Activated CD8-positive, alpha-beta memory T cell treated with anti-CD3 and anti-CD28 coated beads, Interleukin-2, amount 10 ng/mL, durations not matched to agents 7 days and 5 days (primary cell): ENCODE results near the gene GPX6. TPM values are rescaled to one million over a fixed set of nuclear protein-coding genes. Genes with fewer than 3 reads are reported as not detected.
"Not testable (repeated sequence)": the region's sequence is repeated elsewhere in the genome, so short reads cannot be mapped to it uniquely, and the experiment has no call there.

Source experiments
- ATAC-seq: fragments of 150-1000 bp; cut with Tn5 transposase; one replicate; pipeline ENCODE4 v1.10.0; 2021; ENCODE audit warnings: moderate library complexity
- CTCF ChIA-PET: fragments of 350-600 bp; sonication (Branson Sonifier 250); formaldehyde crosslinking; loops from one replicate; lab custom pipeline; 2021; ENCODE audit warnings: antibody characterized with exemption; lab: Charles Lee
- DNase-seq: peaks from one replicate; pipeline ENCODE4 v3.0.0-alpha.2; 2020
- H3K27ac Mint-ChIP-seq: one replicate; pipeline ENCODE4 v1.8.0; 2021; ENCODE audit warnings: mild to moderate bottlenecking, mixed read lengths
- H3K27me3 Mint-ChIP-seq: one replicate; pipeline ENCODE4 v1.8.0; 2021; ENCODE audit warnings: mixed read lengths
- H3K36me3 Mint-ChIP-seq: one replicate; pipeline ENCODE4 v1.8.0; 2021; ENCODE audit warnings: mild to moderate bottlenecking, mixed read lengths
- H3K4me1 Mint-ChIP-seq: one replicate; pipeline ENCODE4 v1.8.0; 2021; ENCODE audit warnings: mixed read lengths
- H3K4me3 Mint-ChIP-seq: one replicate; pipeline ENCODE4 v1.8.0; 2021; ENCODE audit warnings: mild to moderate bottlenecking, moderate library complexity, mixed read lengths
- H3K9me3 Mint-ChIP-seq: one replicate; pipeline ENCODE4 v1.8.0; 2022; ENCODE audit warnings: low read depth, mixed read lengths
- total RNA-seq, 2 experiments: library from RNA; stranded (reverse); gene quantifications; one replicate each; pipeline ENCODE4 v1.2.3, GENCODE V29; 2021

Gene GPX6
- total RNA-seq, 2 experiments from 2014 or later: not detected

DNA sequence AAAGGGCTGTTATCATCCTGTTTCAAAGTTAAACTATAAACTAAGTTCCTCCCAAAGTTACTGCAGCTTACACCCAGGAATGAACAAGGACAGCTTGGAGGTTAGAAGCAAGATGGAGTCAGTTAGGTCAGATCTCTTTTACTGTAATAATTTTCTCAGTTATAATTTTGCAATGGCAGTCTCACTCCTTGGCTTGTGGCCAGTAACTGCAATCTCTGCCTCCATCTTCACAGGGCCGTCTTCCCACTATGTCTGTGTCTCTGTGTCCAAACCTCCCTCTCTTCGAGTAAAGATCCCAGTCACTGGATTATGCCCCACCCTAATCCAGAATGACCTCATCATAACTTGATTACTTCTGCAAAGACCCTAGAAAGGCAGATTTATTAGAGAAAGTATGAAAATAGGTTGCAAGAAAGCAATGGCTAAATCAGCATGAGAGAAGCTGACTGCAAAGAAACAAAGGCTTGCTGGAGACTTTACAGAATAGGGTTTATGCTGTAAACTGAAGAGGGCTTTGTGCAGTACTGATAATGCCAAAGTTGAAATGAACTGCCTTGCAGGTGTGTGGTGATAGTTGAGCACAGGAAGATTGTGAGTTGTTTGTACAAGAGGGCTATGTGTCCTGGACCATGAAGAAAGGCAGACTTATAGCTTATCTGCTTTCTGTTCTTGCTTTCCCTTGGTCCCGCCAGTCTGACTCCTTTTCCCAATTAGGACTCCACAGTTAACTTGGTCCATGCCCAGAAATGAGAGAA lies 28.4 kb downstream of the GPX6 start:
- Mint-ChIP-seq H3K9me3 (no peaks in the 10 kb centered on the region), H3K36me3 (no peaks in the 10 kb centered on the region), H3K4me1 (peaks cover 16% of the 10 kb centered on the region), H3K27me3 (peaks cover 60% of the 10 kb centered on the region), H3K4me3 (no peak overlapping the region), H3K27ac (no peak overlapping the region)
- no peak for ATAC-seq
- CTCF ChIA-PET: interaction anchor here (1.2 kb wide), 1 partner anchor 9 kb away, joined by 3 read pairs; no protein-coding TSS in a partner anchor
- no peak for DNase-seq

DNA sequence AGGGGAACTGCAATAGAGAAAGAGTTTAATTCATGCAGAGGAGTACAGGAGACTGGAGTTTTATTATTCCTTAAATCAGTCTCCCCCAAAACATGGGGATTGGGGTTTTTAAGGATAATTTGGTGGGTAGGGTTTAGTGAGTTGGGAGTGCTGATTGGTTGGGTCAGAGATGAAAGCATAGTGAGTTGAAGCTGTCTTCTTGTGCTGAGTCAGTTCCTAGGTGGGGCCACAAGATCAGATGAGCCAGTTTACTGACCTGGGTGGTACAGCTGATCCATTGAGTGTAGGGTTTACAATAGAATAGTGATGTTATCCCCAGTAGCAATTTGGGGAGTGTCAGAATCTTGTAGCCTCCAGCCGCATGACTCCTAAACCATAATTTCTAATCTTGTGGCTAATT lies 29.1 kb downstream of the GPX6 start:
- CTCF ChIA-PET: no interaction called here

DNA sequence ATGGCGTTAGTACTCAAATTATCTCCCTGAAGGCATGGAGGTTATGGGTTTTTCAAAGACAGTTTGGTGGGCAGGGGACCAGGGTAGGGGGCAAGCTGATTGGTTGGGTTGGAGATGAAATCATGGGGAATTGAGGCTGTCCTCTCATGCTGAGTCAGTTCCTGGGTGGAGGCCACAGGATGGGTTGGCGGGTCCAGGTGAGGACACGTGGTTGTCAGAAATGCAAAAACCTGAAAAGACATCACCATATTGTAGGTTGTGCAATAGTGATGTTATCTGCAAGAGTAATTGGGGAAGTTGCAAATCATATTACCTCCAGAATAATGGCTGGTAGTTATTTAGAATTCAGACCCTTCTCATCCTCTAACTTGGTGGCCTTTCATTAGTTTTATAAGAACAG lies 30.1 kb downstream of the GPX6 start:
- no peaks in the 10 kb centered on the region for H3K36me3 Mint-ChIP-seq
- ATAC-seq: no peak
- H3K27ac Mint-ChIP-seq: no peak overlapping the region
- CTCF ChIA-PET: no interaction called here
- no peaks in the 10 kb centered on the region for H3K9me3 Mint-ChIP-seq
- no peak overlapping the region for H3K4me3 Mint-ChIP-seq
- DNase-seq: no peak
- H3K4me1 Mint-ChIP-seq: peaks cover 14% of the 10 kb centered on the region
- H3K27me3 Mint-ChIP-seq: peaks cover 53% of the 10 kb centered on the region

More for the DNA sequence above, 29.1 kb downstream of the GPX6 start:
- Mint-ChIP-seq H3K36me3 (no peaks in the 10 kb centered on the region), H3K4me3 (no peak overlapping the region), H3K27me3 (peaks cover 57% of the 10 kb centered on the region), H3K4me1 (peaks cover 16% of the 10 kb centered on the region), H3K27ac (no peak overlapping the region), H3K9me3 (no peaks in the 10 kb centered on the region)
- ATAC-seq (no peak), DNase-seq (no peak)

DNA sequence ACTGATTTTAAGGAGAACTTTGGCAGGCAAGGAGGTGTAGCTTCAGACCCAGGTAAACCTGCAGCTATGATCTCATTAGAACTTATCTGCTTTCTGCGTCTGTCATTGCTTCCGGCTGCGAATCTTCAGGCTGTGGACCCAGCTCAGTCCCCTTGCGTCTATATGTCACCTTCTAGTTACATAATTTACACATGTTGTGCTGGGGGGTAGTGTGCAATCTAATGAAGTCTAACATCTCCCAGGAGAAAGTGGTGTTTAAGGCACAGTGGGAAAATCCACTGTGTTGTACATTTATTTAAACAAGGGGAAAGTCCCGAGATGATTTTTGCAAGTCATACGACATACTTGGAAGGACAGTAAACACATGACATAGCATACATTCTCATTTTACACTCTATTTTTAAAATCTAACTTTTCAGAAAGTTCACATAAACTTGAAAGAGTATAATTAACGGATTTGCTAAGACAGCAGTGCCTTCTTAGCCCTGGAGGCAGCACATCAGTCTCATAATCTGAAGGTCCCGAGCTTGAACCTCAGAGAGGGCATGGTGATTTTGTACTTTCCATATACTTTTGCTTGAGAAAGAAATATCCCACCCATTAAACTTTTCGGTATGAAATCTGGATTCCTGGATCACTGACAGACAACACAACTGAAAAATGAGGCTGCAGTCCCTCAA lies 35.2 kb downstream of the GPX6 start:
- CTCF ChIA-PET: no interaction called here
- no peak for DNase-seq
- H3K9me3 Mint-ChIP-seq: no peaks in the 10 kb centered on the region
- no peak overlapping the region for H3K27ac Mint-ChIP-seq
- peaks cover 62% of the 10 kb centered on the region for H3K27me3 Mint-ChIP-seq
- ATAC-seq: no peak
- no peaks in the 10 kb centered on the region for H3K36me3 Mint-ChIP-seq
- H3K4me3 Mint-ChIP-seq: no peak overlapping the region
- H3K4me1 Mint-ChIP-seq: peaks cover 3% of the 10 kb centered on the region

DNA sequence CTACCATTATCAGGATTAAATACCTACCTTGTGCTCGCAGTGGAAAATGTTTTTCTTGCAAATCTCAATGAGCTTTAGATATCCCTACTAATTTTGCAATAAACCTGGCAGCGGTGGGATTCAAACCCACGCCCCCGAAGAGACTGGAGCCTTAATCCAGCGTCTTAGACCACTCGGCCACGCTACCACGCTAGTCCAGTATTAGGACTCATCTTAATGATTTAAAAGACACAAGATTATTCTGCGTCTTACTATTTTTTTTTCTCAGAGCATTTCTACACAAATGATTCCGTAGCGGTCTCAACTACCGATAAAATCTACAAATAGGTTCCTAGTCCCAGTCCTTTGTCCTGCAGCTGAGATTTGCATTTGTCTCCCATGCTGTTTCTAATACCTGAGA lies 37.1 kb downstream of the GPX6 start:
- DNase-seq (no peak), ATAC-seq (no peak)
- CTCF ChIA-PET: no interaction called here
- Mint-ChIP-seq H3K36me3 (no peaks in the 10 kb centered on the region), H3K27ac (no peak overlapping the region), H3K9me3 (no peaks in the 10 kb centered on the region), H3K27me3 (peaks cover 76% of the 10 kb centered on the region), H3K4me3 (no peak overlapping the region), H3K4me1 (peaks cover 5% of the 10 kb centered on the region)

DNA sequence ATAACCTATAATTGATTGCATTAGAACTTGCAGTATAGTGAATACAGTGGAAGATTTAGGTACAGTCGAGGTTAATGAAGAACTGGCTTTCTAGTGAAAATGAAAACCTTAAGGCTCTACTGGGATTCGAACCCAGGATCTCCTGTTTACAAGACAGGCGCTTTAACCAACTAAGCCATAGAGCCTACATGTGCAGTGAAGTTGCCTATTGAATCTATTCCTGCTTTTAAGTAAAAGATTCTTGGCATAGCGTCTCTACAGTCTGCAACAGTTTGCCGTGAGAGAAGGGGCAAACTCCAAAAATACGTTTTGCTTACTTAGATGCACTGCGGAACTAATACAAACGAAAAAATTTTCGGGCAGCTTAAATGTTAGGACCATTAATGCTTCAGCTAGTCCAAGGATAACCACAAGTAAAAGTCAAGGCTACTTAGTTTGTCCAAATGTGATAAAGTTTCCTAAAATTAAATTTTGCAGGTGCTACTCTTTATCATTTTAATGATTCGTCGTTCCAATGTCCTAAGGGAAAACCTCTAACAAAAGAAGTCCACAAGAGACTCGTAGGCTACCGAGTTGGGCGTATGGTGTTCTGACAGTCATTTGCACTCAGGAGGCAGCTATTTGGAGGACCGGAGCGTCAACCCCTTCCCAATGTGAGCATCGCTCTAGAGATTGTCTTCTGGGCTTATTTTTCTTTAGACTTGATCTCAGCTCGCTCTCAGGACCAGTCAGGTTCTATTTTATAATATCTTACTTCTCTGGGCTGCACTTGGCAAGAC lies 41.0 kb downstream of the GPX6 start:
- Mint-ChIP-seq H3K9me3 (no peaks in the 10 kb centered on the region), H3K27me3 (peaks cover 68% of the 10 kb centered on the region), H3K36me3 (no peaks in the 10 kb centered on the region), H3K4me3 (peak overlapping the region; percentile 43), H3K27ac (no peak overlapping the region), H3K4me1 (peaks cover 5% of the 10 kb centered on the region)
- CTCF ChIA-PET: no interaction called here
- DNase-seq: no peak
- peak; percentile 49 for ATAC-seq

DNA sequence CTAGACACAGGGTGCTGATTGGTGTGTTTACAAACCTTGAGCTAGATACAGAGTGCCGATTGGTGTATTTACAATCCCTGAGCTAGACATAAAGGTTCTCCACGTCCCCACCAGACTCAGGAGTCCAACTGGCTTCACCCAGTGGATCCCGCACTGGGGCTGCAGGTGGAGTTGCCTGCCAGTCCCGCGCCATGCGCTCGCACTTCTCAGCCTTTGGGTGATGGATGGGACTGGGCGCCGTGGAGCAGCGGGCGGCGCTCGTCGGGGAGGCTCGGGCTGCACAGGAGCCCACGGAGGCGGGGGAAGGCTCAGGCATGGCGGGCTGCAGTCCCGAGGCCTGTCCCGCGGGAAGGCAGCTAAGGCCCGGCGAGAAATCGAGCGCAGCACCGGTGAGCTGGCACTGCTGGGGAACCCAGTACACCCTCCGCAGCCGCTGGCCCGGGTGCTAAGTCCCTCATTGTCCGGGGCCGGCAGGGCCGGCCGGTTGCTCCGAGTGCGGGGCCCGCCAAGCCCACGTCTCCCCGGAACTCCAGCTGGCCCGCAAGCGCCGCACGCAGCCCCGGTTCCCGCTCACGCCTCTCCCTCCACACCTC lies 46.3 kb downstream of the GPX6 start:
- not testable (repeated sequence) for H3K27ac Mint-ChIP-seq, H3K4me3 Mint-ChIP-seq

DNA sequence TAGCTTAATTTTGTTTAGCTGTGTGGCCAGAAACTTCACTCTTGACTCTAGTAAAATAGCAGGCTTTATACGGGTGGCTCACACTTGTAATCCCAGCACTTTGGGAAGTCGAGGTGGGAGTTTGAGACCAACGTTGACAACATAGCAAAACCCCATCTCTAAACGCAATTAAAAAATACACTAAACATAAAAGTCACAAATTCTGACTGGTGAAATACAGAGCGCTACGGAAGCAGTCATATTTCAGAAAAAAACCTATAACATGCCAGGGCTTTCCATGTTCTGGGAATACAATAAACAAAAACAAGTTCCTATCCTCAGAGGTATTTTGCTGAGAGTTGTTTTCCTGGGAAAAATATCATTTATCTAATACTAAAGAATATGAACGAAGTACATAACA lies 47.5 kb downstream of the GPX6 start:
- DNase-seq: no peak
- CTCF ChIA-PET: no interaction called here
- Mint-ChIP-seq H3K27ac (no peak overlapping the region), H3K36me3 (no peaks in the 10 kb centered on the region), H3K27me3 (peaks cover 50% of the 10 kb centered on the region), H3K4me3 (no peak overlapping the region), H3K4me1 (no peaks in the 10 kb centered on the region), H3K9me3 (peaks cover 5% of the 10 kb centered on the region)
- no peak for ATAC-seq

More for the DNA sequence above, 46.3 kb downstream of the GPX6 start:
- ATAC-seq, CTCF ChIA-PET, H3K9me3 Mint-ChIP-seq, H3K36me3 Mint-ChIP-seq, H3K4me1 Mint-ChIP-seq, DNase-seq: not testable (repeated sequence)
- H3K27me3 Mint-ChIP-seq: peaks cover 48% of the 10 kb centered on the region

DNA sequence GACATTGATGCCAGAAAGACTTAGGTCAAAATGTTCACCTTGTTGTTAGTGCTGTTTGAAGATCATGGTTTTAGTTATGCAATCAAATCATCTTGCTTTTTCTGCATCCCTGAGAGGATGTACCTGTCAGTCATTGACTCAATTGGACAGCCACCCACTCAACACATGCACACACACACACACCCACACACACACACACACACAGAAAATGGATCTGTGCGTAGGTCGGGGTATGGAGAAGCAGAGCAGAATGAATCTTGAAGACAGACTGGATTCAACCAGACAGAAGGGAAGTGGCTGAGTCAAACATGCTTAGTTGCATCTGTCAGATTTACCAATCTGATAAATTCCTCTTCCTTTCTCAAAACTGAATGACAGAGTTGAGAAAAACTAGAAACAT lies 53.2 kb downstream of the GPX6 start:
- Mint-ChIP-seq H3K27me3 (peaks cover 72% of the 10 kb centered on the region), H3K36me3 (no peaks in the 10 kb centered on the region), H3K9me3 (no peaks in the 10 kb centered on the region), H3K4me1 (peaks cover 6% of the 10 kb centered on the region), H3K27ac (no peak overlapping the region), H3K4me3 (no peak overlapping the region)
- DNase-seq (peak; percentile 49), ATAC-seq (peak; percentile 47)
- CTCF ChIA-PET: no interaction called here

DNA sequence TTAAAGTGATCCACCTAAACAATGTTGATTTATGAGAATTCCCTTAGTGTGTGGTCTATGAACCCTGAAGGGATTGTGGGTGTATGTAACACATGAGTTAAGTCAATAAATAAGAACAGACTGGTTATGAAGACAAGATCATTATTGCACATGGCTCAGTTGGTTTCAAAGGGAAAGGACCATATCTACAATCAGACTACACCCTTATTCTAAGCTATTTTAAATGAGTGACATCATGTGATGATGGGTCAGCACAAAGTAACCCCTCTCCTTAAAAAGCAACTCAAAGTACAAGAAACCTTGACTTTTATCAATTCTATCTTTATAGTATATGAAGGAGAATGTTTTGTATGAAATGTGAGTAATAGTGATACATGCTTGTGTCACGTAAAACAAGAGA lies 57.0 kb downstream of the GPX6 start:
- CTCF ChIA-PET: no interaction called here
- DNase-seq (no peak), ATAC-seq (no peak)
- Mint-ChIP-seq H3K9me3 (no peaks in the 10 kb centered on the region), H3K27ac (no peak overlapping the region), H3K27me3 (peaks cover 75% of the 10 kb centered on the region), H3K4me1 (peaks cover 6% of the 10 kb centered on the region), H3K4me3 (no peak overlapping the region), H3K36me3 (no peaks in the 10 kb centered on the region)

Other genes with a start within 250 kb of the GPX6 start
- gene ZSCAN26, start 248.7 kb downstream of the GPX6 start, total RNA-seq: 10 to 100 TPM in 1 of 2 experiments, 1 to 10 TPM in 1; 7.8 to 11.7 TPM
- gene PGBD1, start 234.2 kb downstream of the GPX6 start, total RNA-seq: 1 to 10 TPM; 3.9 to 4.2 TPM
- 1 to 10 TPM; 1.0 to 1.7 TPM for gene ZSCAN31, start 179.6 kb downstream of the GPX6 start, total RNA-seq
- 1 to 10 TPM; 4.1 to 5.5 TPM for gene ZKSCAN3, start 165.8 kb downstream of the GPX6 start, total RNA-seq
- 1 to 10 TPM; 7.1 to 7.9 TPM for gene ZSCAN12, start 116.0 kb downstream of the GPX6 start, total RNA-seq
- gene ZSCAN23, start 72.3 kb downstream of the GPX6 start, total RNA-seq: under 1 TPM; 0.44 to 0.56 TPM
- gene GPX5, start 10.1 kb upstream of the GPX6 start, total RNA-seq: not detected